ENCODE data around the gene AATF. TPM values are rescaled to one million over a fixed set of nuclear protein-coding genes. Genes with fewer than 3 reads are reported as not detected.

AATF gene
- total and polyA plus RNA-seq, 2 of the 8 experiments (the other 6 are each of a cell fraction or from before 2014, with no cell fraction given): 20.1 to 62.8 TPM

- TF ChIP-seq GTF2F1 (IDR thresholded peaks at IDR 0.05; ENCODE audit: borderline replicate concordance, low read depth, low read length) (no peak), KDM5A (IDR thresholded peaks at IDR 0.05; ENCODE audit: low read length) (no peak), RNF2 (IDR thresholded peaks at IDR 0.05; ENCODE audit: borderline replicate concordance, low read depth, low read length, missing control alignments, poor library complexity, severe bottlenecking) (peak; percentile 91), TCF12 (IDR thresholded peaks at IDR 0.05; ENCODE audit: low read depth, low read length) (no peak), SUZ12 (IDR thresholded peaks at IDR 0.05; ENCODE audit: low read length) (peak; percentile 87), EZH2 (IDR thresholded peaks at IDR 0.05; ENCODE audit: low read depth, low read length, severe bottlenecking) (peak; percentile 80)
Observed at GRCh38 chr17:36945959-36946725, 2.6 kb upstream of the AATF start (continued).

All from H1 (cell line).